Measurements from ENCODE around the gene CHRNA4. TPM values are rescaled to one million over a fixed set of nuclear protein-coding genes. Genes with fewer than 3 reads are reported as not detected.

CHRNA4 gene
- total RNA-seq, 1 experiment from 2014 or later = 0.11 TPM

GRCh38 chr20:63298731-63299312 is 62.3 kb downstream of the CHRNA4 start:
- Mint-ChIP-seq H3K4me3 (ENCODE audit: unreplicated experiment) (no peak overlapping the region), H3K4me1 (ENCODE audit: low read depth, unreplicated experiment) (no peaks in the 10 kb centered on the region), H3K27ac (ENCODE audit: unreplicated experiment) (no peak overlapping the region), H3K27me3 (ENCODE audit: insufficient read depth, unreplicated experiment) (peaks cover 34% of the 10 kb centered on the region), H3K9me3 (ENCODE audit: unreplicated experiment) (peaks cover 14% of the 10 kb centered on the region), H3K36me3 (ENCODE audit: insufficient read depth, unreplicated experiment) (peaks cover 12% of the 10 kb centered on the region)
- Histone ChIP-seq H3K4me1 (0 out of 2 replicates have a peak, but pooled peaks cover 5% of the 10 kb centered on the region), H3K9me3 (peaks cover 24% of the 10 kb centered on the region), H3K27me3 (replicated peaks; ENCODE audit: control insufficient read depth, insufficient read depth, low read length) (no peaks in the 10 kb centered on the region; the same call in 1 of the 2 replicates), H3K4me3 (ENCODE audit: low read depth, low read length) (no peak overlapping the region), H3K36me3 (ENCODE audit: control insufficient read depth, insufficient read depth, low read length) (no peaks in the 10 kb centered on the region)
- CTCF ChIA-PET = interaction anchor here (1.7 kb wide), 1 partner anchor 11 kb away, joined by 5 read pairs; no protein-coding TSS in a partner anchor
- intact Hi-C loops (cut with micrococcal nuclease; ENCODE audit: unreplicated experiment) = no loop called here
- no peak for DNase-seq
- POLR2A ChIA-PET = no interaction called here
- TF ChIP-seq, protein P1, sequence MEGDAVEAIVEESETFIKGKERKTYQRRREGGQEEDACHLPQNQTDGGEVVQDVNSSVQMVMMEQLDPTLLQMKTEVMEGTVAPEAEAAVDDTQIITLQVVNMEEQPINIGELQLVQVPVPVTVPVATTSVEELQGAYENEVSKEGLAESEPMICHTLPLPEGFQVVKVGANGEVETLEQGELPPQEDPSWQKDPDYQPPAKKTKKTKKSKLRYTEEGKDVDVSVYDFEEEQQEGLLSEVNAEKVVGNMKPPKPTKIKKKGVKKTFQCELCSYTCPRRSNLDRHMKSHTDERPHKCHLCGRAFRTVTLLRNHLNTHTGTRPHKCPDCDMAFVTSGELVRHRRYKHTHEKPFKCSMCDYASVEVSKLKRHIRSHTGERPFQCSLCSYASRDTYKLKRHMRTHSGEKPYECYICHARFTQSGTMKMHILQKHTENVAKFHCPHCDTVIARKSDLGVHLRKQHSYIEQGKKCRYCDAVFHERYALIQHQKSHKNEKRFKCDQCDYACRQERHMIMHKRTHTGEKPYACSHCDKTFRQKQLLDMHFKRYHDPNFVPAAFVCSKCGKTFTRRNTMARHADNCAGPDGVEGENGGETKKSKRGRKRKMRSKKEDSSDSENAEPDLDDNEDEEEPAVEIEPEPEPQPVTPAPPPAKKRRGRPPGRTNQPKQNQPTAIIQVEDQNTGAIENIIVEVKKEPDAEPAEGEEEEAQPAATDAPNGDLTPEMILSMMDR (IDR thresholded peaks at IDR 0.05; ENCODE audit: insufficient read depth in 1 of 2, low read depth in 1 of 2, low read length in 1 of 2, severe bottlenecking in 1 of 2, unreplicated experiment in 1 of 2) = no peak
- no TSS peak for BruUV-seq (replicated peaks)

DNA sequence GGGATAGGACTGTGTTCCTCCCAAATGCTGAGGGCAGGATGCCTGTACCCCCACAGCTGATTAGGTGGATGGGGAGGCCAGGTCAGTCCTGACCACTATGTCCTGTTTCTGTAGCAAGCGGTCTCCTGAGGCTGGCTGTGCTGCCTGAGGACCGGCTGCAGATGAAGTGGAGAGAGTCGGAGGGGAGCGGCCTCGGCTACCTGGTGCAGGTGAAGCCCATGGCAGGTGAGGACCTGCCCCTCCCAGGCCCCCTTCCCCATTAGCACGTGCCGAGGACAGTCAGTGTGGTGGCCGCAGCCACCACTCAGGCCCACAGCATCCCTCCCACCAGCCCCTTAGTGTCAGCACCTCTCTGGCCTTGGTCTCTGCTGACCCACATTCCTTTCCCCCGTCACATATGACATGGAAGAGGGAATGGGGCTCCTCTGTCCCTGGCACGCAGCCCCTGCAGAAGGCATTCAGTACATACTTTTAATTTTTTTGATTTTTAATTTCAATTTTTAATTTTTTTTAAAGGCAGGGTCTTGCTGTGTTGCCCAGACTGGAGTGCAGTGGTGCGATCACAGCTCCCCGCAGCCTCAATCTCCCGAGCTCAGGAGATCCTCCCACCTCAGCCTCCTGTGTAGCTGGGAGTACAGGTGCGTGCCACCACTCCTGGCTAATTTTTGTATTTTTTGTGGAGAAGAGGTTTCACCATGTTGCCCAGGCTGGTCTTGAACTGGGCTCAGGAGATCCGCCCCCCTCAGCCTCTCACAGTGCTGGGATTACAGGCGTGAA is 63.2 kb downstream of the CHRNA4 start:
- Mint-ChIP-seq H3K27me3 (ENCODE audit: insufficient read depth, unreplicated experiment) (peaks cover 34% of the 10 kb centered on the region), H3K27ac (ENCODE audit: unreplicated experiment) (no peak overlapping the region)

DNA sequence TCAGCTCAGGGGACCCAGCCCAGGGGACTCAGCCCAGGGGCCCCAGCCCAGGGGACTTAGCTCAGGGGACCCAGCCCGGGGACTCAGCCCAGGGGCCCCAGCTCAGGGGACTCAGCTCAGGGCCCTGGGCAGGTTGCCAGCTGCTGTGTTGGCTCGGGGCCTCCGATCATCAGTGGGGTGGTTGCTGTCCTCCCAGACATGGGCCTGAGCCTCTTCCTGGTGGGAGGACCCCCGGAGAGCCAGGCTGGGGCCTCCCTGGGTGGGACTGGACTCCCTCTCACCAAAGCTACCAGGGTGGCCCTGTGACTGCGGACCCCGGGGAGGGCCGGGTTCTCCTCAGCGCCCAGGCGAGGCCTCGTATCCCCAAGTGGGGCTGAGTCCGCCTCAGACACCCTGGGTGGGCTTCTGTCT is 63.8 kb downstream of the CHRNA4 start:
- Histone ChIP-seq H3K4me1 (0 out of 2 replicates have a peak, but pooled peaks cover 5% of the 10 kb centered on the region), H3K27me3 (replicated peaks; ENCODE audit: control insufficient read depth, insufficient read depth, low read length) (no peaks in the 10 kb centered on the region; the same call in 1 of the 2 replicates), H3K36me3 (ENCODE audit: control insufficient read depth, insufficient read depth, low read length) (no peaks in the 10 kb centered on the region), H3K4me3 (ENCODE audit: low read depth, low read length) (no peak overlapping the region), H3K9me3 (peaks cover 24% of the 10 kb centered on the region)
- ChIA-PET CTCF (interaction anchor here (0.6 to 1.5 kb wide), 4 partner anchors 12 to 84 kb away, joined by 3 to 9 read pairs (median 4); no protein-coding TSS in a partner anchor), POLR2A (interaction anchor here (0.6 to 1.3 kb wide), 2 partner anchors 12 to 224 kb away, joined by 3 to 9 read pairs; no protein-coding TSS in a partner anchor)
- intact Hi-C loops (cut with micrococcal nuclease; ENCODE audit: unreplicated experiment) = no loop called here
- BruUV-seq (replicated peaks) = no TSS peak
- Mint-ChIP-seq H3K4me1 (ENCODE audit: low read depth, unreplicated experiment) (no peaks in the 10 kb centered on the region), H3K4me3 (ENCODE audit: unreplicated experiment) (no peak overlapping the region), H3K27me3 (ENCODE audit: insufficient read depth, unreplicated experiment) (peaks cover 30% of the 10 kb centered on the region), H3K36me3 (ENCODE audit: insufficient read depth, unreplicated experiment) (peaks cover 21% of the 10 kb centered on the region), H3K27ac (ENCODE audit: unreplicated experiment) (no peak overlapping the region), H3K9me3 (ENCODE audit: unreplicated experiment) (peaks cover 14% of the 10 kb centered on the region)
- TF ChIP-seq, protein P1 (IDR thresholded peaks at IDR 0.05; ENCODE audit: insufficient read depth in 1 of 2, low read depth in 1 of 2, low read length in 1 of 2, severe bottlenecking in 1 of 2, unreplicated experiment in 1 of 2) = no peak
- no peak for DNase-seq

More for the DNA sequence above, 63.2 kb downstream of the CHRNA4 start:
- TF ChIP-seq, protein P1 (IDR thresholded peaks at IDR 0.05; ENCODE audit: insufficient read depth in 1 of 2, low read depth in 1 of 2, low read length in 1 of 2, severe bottlenecking in 1 of 2, unreplicated experiment in 1 of 2) = no peak
- H3K4me1 ChIP-seq = 0 out of 2 replicates have a peak, but pooled peaks cover 5% of the 10 kb centered on the region
- CTCF ChIA-PET = interaction anchor here (1.0 kb wide), 1 partner anchor 84 kb away, joined by 4 read pairs; no protein-coding TSS in a partner anchor
- H3K9me3 Mint-ChIP-seq (ENCODE audit: unreplicated experiment) = peaks cover 14% of the 10 kb centered on the region
- POLR2A ChIA-PET = interaction anchor here (0.6 kb wide), 1 partner anchor 11 kb away, joined by 3 read pairs; no protein-coding TSS in a partner anchor
- no peak for DNase-seq
- no peak overlapping the region for H3K4me3 ChIP-seq (ENCODE audit: low read depth, low read length)
- peaks cover 24% of the 10 kb centered on the region for H3K9me3 ChIP-seq
- no TSS peak for BruUV-seq (replicated peaks)
- intact Hi-C loops (cut with micrococcal nuclease; ENCODE audit: unreplicated experiment) = no loop called here
- H3K36me3 ChIP-seq (ENCODE audit: control insufficient read depth, insufficient read depth, low read length) = no peaks in the 10 kb centered on the region
- H3K27me3 ChIP-seq (replicated peaks; ENCODE audit: control insufficient read depth, insufficient read depth, low read length) = no peaks in the 10 kb centered on the region; the same call in 1 of the 2 replicates
- H3K4me3 Mint-ChIP-seq (ENCODE audit: unreplicated experiment) = no peak overlapping the region
- no peaks in the 10 kb centered on the region for H3K4me1 Mint-ChIP-seq (ENCODE audit: low read depth, unreplicated experiment)
- H3K36me3 Mint-ChIP-seq (ENCODE audit: insufficient read depth, unreplicated experiment) = peaks cover 18% of the 10 kb centered on the region
